Lung (tissue), 5 donors: Measurements from ENCODE around the gene ZNF658. TPM values are rescaled to one million over a fixed set of nuclear protein-coding genes. Genes with fewer than 3 reads are reported as not detected.

Experiments
- polyA plus RNA-seq, 2 donors: library from polyadenylated mRNA; stranded (reverse); fragments of 200-250 nt; gene quantifications; one replicate each; pipeline ENCODE4 v1.2.1, GENCODE V29; 2013
- small RNA-seq: library from RNA; depleted of rRNA; stranded (forward); fragments of <200 nt; gene quantifications from one replicate; pipeline ENCODE3, GENCODE V24; 2014; ENCODE audit warnings: low replicate concordance
- total RNA-seq, 2 donors: library from RNA; depleted of rRNA in 1 of 2; stranded (reverse); fragments of >200 nt in 1 of 2; gene quantifications; one replicate each; pipeline ENCODE4 v1.2.1, GENCODE V29; 2014 to 2021
- donor health status: Bipolar disorder and iron deficiency.
- donor health status: healthy.
- donor health status: DM: yes; HTN: yes; CAD: no.

Gene ZNF658
- total and polyA plus RNA-seq, 4 donors, result 1.3 to 7.0 (median 3.6) TPM

Small RNA genes within 50 kb of the gene (small RNA-seq; reads per million reads assigned to genes)
- not detected for gene AL353770.2

Other genes starting within 250 kb of the ZNF658 start
- gene SPATA31A3, start 91.8 kb downstream of the ZNF658 start, total RNA-seq, result not detected
- gene SPATA31A3, start 91.8 kb downstream of the ZNF658 start, polyA plus RNA-seq, result not detected